ENCODE measurements around the gene MANBA.

GRCh38 chr4:102585329-102585728 is 175.4 kb downstream of the MANBA start:
- TF ChIP-seq POLR2AphosphoS5 (IDR thresholded peaks at IDR 0.05) (no peak), CTCF (IDR thresholded peaks at IDR 0.05) (no peak), POLR2A (IDR thresholded peaks at IDR 0.05) (no peak), EP300 (IDR thresholded peaks at IDR 0.05) (no peak)

Measured in gastroesophageal sphincter (tissue), 3 donors.